ENCODE data around the gene JMJD8. TPM values are rescaled to one million over a fixed set of nuclear protein-coding genes. Genes with fewer than 3 reads are reported as not detected.
A peak's percentile ranks its signal among the peaks of the same experiment; 100 is the strongest.

Gene JMJD8
- 55.0 and 69.1 TPM in 2 replicates for polyA plus RNA-seq (2014; cell fraction: cytosol; rRNA removed)
- 128 and 130 TPM in 2 replicates for polyA plus RNA-seq (2014; cell fraction: nucleus; rRNA removed)

GRCh38 chr16:684071-684794, at the start of gene JMJD8:
TSS of gene JMJD8 (minus strand) at chr16:684334. CDS start at chr16:684319, 15 bp downstream.
- DNase-seq (ENCODE audit: low spot score), result peak; percentile 95

GRCh38 chr16:733382-734207, 49.5 kb upstream of the JMJD8 start:
- DNase-seq (ENCODE audit: low spot score), result no peak

- no peak for DNase-seq (ENCODE audit: low spot score)
Observed at GRCh38 chr16:732936-733335, 48.8 kb upstream of the JMJD8 start.

- no peak for DNase-seq (ENCODE audit: low spot score)
Observed at GRCh38 chr16:732332-732731, 48.2 kb upstream of the JMJD8 start.

GRCh38 chr16:730666-731509, 46.8 kb upstream of the JMJD8 start:
- no peak for DNase-seq (ENCODE audit: low spot score)

GRCh38 chr16:729768-730665, 45.9 kb upstream of the JMJD8 start:
- no peak for DNase-seq (ENCODE audit: low spot score)

GRCh38 chr16:728890-729744, 45.0 kb upstream of the JMJD8 start:
- no peak for DNase-seq (ENCODE audit: low spot score)

- peak; percentile 83 for DNase-seq (ENCODE audit: low spot score)
Observed at GRCh38 chr16:728131-728889, 44.2 kb upstream of the JMJD8 start.

- no peak for DNase-seq (ENCODE audit: low spot score)
Observed at GRCh38 chr16:727291-727977, 43.3 kb upstream of the JMJD8 start.

- DNase-seq (ENCODE audit: low spot score), result no peak
Observed at GRCh38 chr16:726438-727290, 42.5 kb upstream of the JMJD8 start, which contains the start of the genes CCDC78 and HAGHL. TSS of gene CCDC78 (minus strand) at chr16:726443. CDS start at chr16:726367, 76 bp downstream. TSS of gene HAGHL (plus strand) at chr16:727106. CDS start at chr16:727510, 404 bp downstream.

GRCh38 chr16:726188-726437, 42.0 kb upstream of the JMJD8 start:
- DNase-seq (ENCODE audit: low spot score), result no peak

GRCh38 chr16:725463-726187, 41.5 kb upstream of the JMJD8 start:
- DNase-seq (ENCODE audit: low spot score), result no peak

- no peak for DNase-seq (ENCODE audit: low spot score)
Observed at GRCh38 chr16:725041-725376, 40.9 kb upstream of the JMJD8 start.

GRCh38 chr16:724188-725040, 40.3 kb upstream of the JMJD8 start:
- DNase-seq (ENCODE audit: low spot score), result no peak

- DNase-seq (ENCODE audit: low spot score), result no peak
Observed at GRCh38 chr16:723695-724094, 39.6 kb upstream of the JMJD8 start.
